ENCODE results near the gene NAB1.
"Not testable (repeated sequence)": the region's sequence is repeated elsewhere in the genome, so short reads cannot be mapped to it uniquely, and the experiment has no call there.

NAB1 gene, protein sequence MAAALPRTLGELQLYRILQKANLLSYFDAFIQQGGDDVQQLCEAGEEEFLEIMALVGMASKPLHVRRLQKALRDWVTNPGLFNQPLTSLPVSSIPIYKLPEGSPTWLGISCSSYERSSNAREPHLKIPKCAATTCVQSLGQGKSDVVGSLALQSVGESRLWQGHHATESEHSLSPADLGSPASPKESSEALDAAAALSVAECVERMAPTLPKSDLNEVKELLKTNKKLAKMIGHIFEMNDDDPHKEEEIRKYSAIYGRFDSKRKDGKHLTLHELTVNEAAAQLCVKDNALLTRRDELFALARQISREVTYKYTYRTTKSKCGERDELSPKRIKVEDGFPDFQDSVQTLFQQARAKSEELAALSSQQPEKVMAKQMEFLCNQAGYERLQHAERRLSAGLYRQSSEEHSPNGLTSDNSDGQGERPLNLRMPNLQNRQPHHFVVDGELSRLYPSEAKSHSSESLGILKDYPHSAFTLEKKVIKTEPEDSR

DNA sequence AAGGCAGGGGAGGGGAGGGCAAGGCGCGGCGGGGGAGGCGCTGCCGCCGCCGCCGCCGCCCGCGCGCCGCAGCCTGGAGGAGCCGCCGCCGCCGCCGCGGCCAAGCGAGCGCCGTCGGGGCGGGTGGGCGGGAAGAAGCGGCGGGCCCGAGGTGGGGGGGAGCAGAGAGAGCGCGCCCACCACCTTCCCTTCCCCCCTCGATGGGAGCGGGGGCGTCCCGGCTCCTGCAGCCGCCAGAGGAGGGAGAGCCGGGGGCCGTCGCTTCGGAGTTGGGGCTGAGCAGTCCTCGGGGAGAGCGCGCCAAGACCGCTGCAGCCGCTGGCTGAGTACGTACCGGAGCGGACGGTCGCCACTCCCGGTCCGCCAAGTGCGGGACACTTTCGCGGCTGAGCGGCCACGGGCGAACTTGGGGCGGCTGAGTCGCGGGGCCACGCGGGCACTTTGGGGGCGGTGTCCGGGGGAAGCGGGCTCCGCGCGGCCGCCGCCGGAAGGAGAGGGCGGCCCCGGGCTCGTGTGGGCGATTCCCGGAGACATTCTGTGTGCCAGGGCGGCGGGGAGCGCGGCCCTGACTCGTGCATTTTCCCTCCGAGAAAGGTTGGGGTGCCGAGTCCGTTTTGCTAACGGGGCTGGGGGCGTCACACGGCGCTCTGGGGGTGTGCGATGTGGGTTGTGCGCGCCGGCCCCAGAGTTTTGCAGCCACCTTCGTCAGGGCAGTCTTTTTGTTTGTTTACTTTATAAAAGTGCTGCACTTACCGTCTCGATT lies at the start of gene NAB1:
Gene NAB1 (plus strand): TSS at position 49 of the 763 bp plus-strand sequence. CDS start 10,094 bp downstream, outside the sequence.
- DNase-seq: peak in 1 of 2 experiments; percentile 46

DNA sequence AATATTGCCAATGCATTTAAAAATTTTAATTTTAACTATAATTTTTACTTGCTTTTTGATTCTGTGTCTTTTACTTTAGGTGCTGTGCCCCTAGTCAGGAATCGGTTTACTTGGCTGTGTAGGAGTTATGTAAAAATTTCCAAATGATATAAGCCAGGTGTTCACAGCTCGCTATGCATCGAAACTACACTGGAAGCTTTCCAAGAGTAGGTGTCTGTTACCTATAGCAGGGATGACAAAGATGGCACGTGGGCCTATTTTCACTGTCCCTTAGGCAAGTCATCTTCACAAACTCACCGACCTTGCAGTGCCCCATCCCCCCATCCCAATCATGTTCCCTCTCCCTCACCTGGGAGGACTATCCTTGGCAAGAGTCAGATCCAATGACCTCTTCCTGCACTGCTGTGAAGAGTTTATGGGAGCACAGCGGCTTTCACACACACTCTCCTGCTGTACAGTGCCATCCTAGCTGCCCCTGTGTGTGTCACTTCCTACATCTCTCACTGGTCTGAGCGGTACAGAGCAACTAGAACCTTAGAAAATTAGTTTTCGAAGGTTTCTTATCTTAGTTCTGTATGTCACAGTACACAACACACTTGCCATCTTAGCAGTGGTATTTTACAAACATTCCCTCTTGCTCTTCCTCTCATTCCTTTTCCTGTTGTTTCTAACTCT lies 49.2 kb upstream of the NAB1 start:
- DNase-seq: no peak

DNA sequence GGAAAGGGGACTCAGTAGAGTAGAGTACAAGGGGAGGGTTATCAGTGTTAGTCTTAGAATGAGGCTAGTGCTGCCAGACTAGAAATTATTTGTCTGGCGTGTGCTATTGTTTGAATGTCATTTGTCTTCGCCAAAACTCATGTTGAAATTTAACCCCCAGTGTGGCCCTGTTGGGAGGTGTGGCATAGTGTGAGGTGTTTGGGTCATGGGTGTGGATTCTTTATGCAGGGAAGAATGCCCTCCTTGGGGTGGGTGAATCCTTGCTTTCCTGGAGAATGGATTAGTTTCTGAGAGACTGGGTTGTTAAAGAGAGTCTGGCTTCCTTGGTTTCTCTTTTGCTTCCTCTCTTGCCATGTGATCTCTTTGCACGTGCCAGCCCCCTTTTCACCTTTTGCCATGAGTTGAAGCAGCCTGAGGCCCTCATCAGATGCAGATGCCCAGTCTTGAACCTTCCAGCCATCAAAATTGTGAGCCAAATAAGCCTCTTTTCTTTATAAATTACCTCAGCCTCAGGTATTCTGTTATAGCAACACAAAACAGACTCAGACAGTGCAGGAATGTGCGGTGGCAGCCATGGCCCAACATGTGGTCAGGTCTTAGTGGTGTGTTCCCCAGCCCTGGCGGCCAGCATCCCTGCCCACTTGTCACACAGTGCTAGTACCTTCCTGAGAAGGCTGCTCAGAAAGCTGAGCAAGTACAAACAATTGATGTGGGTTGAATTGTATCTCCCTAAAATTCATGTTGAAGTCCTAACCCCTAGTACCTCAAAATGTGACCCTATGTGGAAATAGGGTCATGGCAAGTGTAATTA lies 48.4 kb upstream of the NAB1 start:
- no peak for DNase-seq

DNA sequence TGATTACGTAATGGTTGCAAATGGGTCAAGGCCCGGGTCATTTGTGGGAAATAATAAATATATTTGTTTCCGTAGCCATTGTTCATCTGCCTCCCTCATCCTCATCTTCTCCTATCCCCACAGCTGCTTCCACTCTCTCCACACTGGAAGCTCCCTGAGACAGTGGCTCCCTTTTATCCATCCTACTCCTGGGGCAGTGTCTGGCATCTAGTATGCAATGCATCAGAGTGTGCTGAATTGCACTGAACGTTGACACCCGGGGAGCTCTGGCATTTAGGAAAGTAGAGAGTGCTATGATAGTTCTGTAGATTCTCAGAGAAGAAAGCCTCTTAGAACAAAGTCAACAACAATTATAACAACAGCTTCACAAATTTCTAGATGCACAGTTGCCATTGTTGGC lies 45.5 kb upstream of the NAB1 start:
- DNase-seq: no peak

DNA sequence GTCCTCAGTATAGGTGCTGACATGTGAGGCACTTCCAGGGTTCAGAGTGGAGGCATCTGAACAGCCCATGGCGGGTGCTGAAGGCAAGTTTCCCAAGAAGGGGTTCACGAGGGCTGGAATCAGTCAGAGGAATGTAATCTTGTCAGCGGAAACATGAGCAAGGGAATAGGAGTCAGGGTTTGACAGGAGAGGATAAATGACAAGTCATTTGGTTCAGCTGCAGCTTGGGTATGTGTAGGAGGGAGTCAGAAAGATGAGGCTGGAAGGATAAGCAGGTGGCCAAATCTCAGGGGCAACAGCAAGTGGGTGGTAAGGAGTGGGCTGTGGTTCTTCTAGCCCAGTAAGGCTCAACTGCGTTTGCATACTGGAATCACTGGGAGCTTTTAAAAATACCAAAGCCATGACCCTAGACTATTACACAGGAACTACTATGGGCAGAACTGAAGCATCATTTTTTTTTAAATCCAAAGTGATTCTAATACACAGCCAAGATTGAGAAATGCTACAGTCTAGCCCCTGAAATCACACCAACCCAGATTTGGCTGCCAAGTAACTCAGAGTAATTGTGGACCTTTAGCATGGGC lies 41.8 kb upstream of the NAB1 start:
- no peak for DNase-seq

DNA sequence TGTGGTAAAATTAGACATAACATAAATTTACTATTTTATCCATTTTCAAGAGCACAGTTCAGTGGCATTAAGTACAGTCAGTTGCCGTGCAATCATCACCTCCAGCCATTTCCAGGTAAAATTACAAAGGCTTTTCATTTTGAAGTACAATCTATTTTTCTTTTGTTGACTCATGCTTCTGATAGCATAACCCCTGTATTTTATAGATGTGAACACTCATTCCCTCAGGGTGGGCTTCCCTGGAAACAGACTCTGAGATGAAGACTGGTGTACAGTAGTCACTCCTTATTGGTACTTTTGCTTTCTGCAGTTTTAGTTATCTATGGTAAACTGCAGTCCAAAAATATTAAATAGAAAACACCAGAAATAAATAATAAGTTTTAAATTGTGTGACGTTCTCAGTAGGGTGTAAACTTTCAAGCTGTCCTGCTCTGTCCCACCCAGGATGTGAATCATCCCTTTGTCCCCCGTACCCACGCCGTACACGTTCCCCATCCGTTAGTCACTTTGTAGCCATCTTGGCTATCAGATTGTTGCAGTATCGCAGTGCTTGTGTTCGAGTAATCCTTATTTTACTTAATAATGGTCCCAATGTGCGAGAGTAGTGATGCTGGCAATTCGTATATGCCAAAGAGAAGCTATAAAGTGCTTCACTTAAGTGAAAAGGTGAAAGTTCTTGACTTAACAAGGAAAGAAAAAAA lies 41.1 kb upstream of the NAB1 start:
- no peak for DNase-seq

DNA sequence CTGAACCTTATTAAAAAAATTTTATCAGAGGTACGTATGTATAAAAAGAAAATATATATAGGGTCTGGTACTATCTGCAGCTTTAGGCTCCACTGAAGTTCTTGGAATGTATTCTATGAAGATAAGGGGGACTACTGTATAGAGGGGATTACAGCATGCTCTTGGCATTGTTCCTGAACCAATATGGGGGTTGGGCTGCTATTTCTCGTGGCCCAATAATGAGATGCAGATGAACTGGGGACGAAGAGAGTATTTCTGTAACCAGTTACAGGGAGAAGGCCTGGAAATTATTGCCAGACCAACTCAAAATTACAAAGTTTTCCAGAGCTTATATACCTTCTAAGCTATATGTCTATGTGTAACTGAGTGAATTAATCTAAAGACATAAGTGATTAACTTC lies 40.0 kb upstream of the NAB1 start:
- not testable (repeated sequence) for DNase-seq

DNA sequence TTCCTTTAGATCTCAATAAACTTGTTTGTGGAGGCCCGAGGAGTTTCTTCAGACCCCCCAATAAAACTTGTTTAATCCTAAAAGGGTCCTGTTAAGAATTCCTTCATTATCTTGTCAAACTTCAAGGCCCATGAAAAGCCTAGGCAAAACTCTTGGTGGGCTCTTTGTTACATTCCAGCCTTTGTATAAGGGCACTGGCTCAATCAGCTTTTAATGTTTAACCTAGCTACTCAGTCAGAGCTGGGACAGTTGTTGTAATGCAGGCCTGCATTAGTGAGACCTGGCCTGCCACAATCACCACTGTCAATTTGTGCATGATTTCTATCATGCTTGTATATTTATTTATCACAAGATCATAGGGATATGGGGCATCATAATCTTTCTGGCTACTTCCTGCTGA lies 39.5 kb upstream of the NAB1 start:
- DNase-seq: not testable (repeated sequence)

DNA sequence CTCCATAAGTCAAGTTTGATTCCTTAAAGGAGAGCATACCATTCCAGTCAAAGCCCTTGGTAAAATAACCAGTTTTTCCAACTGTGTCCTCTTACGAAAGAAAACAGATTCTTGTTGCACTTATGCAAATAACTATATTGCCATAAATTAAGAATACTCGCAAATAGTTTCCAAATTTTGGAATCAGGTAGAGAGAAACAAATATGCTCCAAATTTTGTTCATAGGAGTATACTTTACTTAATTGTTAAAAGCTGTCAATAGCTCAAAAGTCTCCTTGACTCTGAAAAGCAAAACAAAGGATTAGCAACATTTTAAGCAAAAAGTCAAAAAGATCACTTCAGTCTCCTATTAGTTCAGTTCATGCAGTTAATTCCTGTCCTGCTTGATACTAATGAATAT lies 38.4 kb upstream of the NAB1 start:
- DNase-seq: not testable (repeated sequence)

DNA sequence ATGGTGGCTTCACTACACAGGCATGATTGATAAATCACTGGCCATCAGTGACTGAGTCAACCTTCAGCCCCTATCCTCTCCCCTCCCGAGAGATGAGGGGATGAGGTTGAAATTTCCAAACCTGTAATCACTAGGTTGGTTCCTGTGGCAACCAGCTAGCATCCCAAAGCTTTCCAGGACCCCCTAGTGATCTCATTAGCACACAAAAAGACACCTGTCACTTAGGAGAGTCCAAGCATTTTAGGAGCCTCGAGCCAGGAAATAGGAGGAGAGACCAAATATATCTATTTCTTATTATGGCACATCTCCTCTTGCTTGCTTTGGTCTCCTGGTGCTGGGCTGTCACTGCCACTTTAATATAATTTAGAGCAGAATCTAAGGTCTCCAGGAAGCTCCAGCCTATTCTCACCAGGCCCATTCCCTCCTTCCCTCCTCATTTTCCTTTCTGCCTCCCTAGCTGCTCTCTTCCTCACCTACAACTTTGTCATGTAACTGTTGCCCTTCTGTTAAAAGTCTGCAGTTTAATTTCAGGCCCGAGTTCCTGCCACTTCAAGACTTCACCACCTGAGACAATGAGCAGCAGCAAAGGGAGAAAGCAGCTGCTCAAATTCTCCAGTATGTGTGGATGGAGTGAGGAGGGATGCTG lies 33.2 kb upstream of the NAB1 start:
- DNase-seq: no peak

DNA sequence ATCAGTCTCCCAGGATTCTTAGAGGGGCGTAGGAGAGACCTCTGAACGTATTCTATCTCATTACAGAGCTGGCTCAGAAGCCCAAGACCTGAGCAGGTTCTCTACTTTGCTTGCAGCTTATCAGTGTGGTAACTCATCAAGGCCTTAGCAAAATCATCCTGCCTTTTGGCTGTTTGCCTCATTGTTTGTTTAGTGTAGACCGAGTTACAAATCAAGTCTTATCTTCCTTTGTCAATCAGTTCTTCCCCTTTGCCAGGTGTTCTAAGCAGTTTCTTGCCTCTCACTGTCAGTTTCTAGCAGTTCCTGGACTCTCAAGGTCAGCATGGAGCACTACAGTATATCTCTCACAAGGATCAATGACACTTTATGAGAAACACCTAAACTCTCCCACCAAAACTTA lies 30.9 kb upstream of the NAB1 start:
- no peak for DNase-seq

DNA sequence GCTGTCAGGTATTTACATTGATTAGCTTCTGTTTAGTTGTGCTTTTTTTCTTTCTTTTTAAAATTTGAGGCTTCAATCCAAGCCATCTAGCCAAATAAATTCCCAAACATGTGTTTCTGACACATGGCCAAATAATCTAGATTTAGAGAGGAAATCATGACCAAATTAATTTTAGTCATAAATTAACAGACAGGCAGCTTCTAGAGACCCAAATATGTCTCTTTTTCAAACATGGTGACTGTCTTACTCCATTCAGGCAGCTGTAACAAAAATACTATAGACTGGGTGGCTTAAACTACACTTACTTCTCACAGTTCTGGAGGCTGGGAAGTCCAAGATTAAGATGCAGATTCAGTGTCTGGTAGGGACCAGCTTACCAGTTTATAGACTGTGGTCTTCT lies 23.2 kb upstream of the NAB1 start:
- no peak for DNase-seq

DNA sequence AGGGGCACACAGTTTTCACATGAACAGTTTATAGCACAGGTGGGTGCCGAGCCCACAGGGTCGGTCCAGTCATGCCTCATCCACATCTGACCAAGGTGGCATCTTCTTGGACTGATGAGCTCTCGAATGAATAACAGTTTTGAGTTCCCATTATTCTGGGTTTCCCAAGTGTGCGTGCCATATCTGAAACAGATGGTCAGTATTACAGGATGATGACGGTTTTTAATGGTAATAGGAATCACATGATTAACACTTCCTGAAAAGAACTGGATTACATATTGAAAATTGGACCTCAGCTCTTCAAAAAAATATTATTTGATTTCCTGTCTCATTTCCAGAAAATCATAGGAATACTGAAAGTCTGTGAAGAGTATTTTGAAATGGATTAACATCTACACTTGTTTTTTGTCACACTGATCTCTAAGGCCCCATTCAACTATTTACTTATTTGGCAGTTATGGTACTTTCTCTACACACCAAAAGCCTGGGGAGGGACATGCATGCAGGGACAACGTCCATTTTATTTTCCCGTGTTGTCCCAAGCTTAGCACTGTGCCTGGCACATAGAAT lies 22.2 kb upstream of the NAB1 start:
- DNase-seq: peak in 1 of 2 experiments; percentile 47

DNA sequence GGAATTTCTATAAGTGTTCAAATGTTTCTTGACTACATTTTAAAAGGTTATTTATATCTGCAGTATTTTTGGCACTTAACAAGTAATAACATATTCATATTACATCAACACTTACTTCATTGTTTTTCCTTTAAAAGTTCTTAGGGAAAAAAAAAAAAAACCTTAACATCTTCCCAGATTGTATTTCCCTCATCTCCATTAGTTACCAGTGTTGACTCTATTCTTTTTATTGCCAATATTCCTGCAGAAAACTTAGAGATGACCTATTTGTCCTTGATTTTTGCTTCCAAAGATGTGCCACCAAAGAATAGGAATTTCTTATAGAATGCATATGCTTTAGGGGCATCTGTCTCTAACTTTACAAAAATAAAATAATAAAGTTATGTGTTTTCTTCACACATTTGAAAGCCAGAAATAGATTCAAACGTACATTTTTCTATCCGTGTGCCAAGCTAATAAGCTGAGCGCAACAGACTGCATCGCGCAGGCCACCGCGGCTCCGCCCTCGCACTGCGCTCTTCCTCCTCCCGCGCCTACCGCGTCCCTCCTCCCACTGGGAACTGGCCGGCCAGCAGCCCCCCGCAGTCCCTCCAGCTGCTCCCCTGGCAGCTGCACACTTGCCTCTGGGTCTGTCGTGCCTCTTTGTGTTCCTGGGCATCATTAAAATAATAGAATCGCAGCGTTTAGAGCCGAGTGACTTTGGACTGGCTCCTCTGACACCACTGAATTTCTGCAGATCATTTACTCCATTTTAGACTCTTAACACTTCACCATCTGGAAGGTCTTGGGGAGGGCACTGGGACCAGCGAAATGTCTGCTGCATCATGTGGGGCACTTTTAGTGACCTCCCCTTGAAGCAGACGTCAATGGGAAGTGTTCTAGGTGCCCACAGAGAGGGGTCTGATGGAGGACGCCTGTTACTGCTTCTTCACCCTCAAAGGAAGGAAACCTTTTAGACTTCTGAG lies 21.2 kb upstream of the NAB1 start:
- peak; percentile 54 to 72 for DNase-seq

DNA sequence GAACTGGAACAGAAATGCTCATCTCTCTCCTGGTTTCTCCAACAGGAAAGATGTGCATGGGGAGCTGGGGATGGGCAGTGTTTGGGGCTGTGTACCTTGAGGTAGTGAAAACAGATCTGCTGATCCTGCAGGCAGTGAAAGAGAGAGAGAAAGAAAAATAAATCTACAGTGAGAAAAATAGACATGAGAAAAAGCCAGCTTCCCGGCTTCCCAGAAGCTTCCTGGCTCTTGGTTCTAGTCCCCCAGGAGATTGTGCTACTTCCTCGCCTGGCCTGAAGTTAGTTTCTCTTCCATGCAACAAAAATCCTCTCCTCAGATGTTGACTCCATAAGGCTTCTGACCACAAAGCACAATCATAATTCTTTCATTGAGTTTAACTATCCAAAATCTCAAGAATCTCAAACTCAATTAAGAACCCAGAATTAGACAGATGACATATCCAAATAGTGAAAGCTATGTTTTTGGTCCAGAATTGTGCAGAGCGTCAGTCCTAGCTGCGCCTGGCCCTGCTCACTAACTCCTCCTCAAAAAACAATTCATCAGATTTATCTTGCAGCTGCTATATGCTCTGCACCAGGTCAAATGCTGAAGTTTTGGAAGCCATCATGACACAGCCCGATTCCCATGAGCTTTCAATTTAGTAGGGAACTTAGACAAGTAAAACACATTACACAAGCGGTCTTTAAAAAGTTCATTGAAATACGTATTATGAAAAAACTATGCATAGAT lies 20.1 kb upstream of the NAB1 start:
- DNase-seq: no peak

DNA sequence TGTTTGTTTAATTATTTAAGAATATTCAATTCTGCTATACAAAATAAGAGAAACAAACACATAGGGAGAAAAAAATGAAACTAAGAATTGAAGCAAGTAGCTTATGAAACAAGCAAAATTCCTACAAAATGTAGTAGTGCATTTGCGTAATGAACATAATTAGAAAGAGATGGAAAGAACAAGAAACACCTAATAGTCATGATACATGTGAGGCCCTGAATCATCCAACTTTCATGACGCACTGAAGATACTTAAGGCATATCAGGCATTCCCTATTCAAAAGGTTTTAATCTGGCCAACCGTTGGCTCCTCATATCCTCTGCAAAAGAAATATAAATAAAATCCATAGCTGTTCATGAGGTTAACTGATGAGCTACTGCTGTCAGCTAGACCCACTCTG lies 14.5 kb upstream of the NAB1 start:
- DNase-seq: no peak

DNA sequence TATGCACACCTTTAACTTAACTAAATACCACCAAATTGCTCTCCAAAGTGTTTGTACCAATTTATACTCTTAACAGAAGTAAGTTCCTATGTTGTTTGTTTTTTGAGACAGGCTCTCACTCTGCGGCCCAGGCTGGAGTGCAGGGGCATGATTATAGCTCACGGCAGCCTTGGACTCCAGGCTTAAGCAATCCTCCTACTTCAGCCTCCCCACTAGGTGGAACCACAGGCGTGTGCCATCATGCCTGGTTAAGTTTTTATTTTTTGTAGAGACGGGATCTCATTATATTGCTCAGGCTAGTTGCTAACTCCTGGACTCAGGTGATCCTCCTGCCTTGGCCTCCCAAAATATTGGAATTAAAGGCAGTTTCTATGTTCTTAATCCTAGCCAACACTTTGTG lies 13.1 kb upstream of the NAB1 start:
- no peak for DNase-seq

DNA sequence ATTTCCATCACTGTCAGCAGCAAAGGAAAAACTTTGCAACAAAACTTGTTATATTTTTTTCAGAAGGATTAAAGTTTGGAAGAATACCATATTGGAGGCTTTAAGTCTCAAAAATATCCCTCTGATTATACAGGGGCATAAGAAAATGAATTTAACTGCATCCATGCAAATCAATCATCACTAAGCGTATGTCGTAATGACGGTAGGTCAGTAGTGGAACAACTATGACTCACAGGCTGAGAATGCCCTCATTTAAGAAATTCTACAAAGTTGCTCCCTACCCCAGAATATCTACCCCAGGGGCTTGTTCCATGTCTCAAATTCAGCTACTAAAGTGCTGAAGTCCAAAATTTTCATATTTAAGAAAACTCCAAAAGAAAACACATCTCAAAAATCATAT lies 12.5 kb upstream of the NAB1 start:
- no peak for DNase-seq

DNA sequence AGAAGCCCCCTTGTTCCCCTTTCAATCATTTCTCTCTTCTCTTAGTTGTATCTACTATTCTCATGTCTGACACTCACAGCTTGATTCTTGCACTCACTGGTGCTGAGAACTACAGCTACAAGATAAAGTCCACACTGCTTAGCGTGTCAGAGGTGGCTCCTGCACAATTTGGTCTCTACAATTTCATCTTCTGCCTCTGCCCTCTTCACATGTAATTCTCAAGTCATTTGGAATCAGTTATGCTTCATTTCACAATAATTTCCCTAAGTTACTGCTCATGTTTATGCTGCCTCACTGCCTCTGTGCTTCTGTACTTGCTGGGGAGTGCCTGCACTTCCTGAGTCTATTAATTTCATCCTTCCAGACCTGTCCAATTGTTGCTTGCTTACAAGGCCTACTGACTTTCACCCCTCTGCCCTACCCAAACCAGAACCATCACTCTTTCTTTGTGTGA lies 11.6 kb upstream of the NAB1 start:
- DNase-seq: no peak

Data from NCI-H524 (cell line).